22Rv1 (cell line): Measurements from ENCODE around the gene ROGDI.

Source experiments
- CTCF ChIP-seq: fragments of 450-650 bp; IDR thresholded peaks from 2 replicates; pipeline ENCODE4 v1.5.1; 2017; ENCODE audit warnings: mild to moderate bottlenecking
- ZFX ChIP-seq: fragments of 450-650 bp; IDR thresholded peaks from 2 replicates; pipeline ENCODE4 v1.6.1; 2017; ENCODE audit warnings: antibody characterized with exemption, borderline replicate concordance

- no peak for TF ChIP-seq CTCF
- no peak for TF ChIP-seq ZFX
These were observed 52.7 kb downstream of the ROGDI start for GRCh38 chr16:4749700-4750257.
